GM23338 (cell line): ENCODE results near the gene FBXL5. TPM values are rescaled to one million over a fixed set of nuclear protein-coding genes. Genes with fewer than 3 reads are reported as not detected.
A peak's percentile ranks its signal among the peaks of the same experiment; 100 is the strongest.

Experiments
- ATAC-seq: fragments of 200-7000 bp; cut with Tn5 transposase; 3 replicates; pipeline ENCODE4 v1.9.1; 2020
- DNase-seq: peaks from one replicate; pipeline ENCODE4 v3.0.0-alpha.2; 2015; ENCODE audit warnings: low spot score
- H2AFZ ChIP-seq: fragments of 200-600 bp; sonication (generic); 2 replicates; pipeline ENCODE4 v1.8.0; 2016; ENCODE audit warnings: antibody characterized with exemption, mild to moderate bottlenecking, moderate library complexity
- H3F3A ChIP-seq: fragments of 200-600 bp; sonication (generic); replicated peaks from 2 replicates; pipeline ENCODE4 v1.8.0; 2017; ENCODE audit warnings: antibody characterized with exemption, mixed run types, low read depth
- H3K27ac ChIP-seq: fragments of 200-600 bp; sonication (generic); 2 replicates; pipeline ENCODE4 v1.6.1; 2016; ENCODE audit warnings: low read depth
- H3K27me3 ChIP-seq: fragments of 200-600 bp; sonication (generic); 2 replicates; pipeline ENCODE4 v1.8.0; 2016; ENCODE audit warnings: mild to moderate bottlenecking, mixed run types, moderate library complexity; ENCODE audit not compliant: insufficient read depth
- H3K36me3 ChIP-seq: fragments of 200-600 bp; sonication (generic); 2 replicates; pipeline ENCODE4 v1.8.0; 2016; ENCODE audit warnings: mild to moderate bottlenecking; ENCODE audit not compliant: insufficient read depth
- H3K4me1 ChIP-seq: fragments of 200-600 bp; sonication (generic); 2 replicates; pipeline ENCODE4 v1.8.0; 2016; ENCODE audit warnings: mild to moderate bottlenecking, moderate library complexity; ENCODE audit not compliant: insufficient read depth
- H3K4me2 ChIP-seq: fragments of 200-600 bp; sonication (generic); 2 replicates; pipeline ENCODE4 v1.7.1; 2017; ENCODE audit warnings: mixed run types
- H3K4me3 ChIP-seq: fragments of 200-600 bp; sonication (generic); 2 replicates; pipeline ENCODE4 v1.6.1; 2016; ENCODE audit warnings: mixed run types
- H3K79me2 ChIP-seq: fragments of 200-600 bp; sonication (generic); replicated peaks from 2 replicates; pipeline ENCODE4 v1.8.0; 2017; ENCODE audit warnings: mild to moderate bottlenecking; ENCODE audit not compliant: insufficient read depth
- H3K9me2 ChIP-seq: fragments of 200-600 bp; sonication (generic); 2 replicates; pipeline ENCODE4 v1.8.0; 2017; ENCODE audit not compliant: insufficient read depth
- H4K20me1 ChIP-seq: fragments of 200-600 bp; sonication (generic); replicated peaks from 2 replicates; pipeline ENCODE4 v1.8.0; 2017; ENCODE audit warnings: mild to moderate bottlenecking; ENCODE audit not compliant: insufficient read depth
- H3K27ac Mint-ChIP-seq: 2 replicates; pipeline ENCODE4 v1.8.0; 2020; ENCODE audit warnings: inconsistent platforms, mild to moderate bottlenecking, moderate library complexity, mixed read lengths
- H3K27me3 Mint-ChIP-seq: 3 replicates; pipeline ENCODE4 v1.8.0; 2022; ENCODE audit warnings: low read depth, mild to moderate bottlenecking, moderate library complexity, mixed read lengths, inconsistent platforms; ENCODE audit not compliant: insufficient read depth, poor library complexity
- H3K36me3 Mint-ChIP-seq: 3 replicates; pipeline ENCODE4 v1.8.0; 2021; ENCODE audit warnings: low read depth, mild to moderate bottlenecking, inconsistent platforms, moderate library complexity, mixed read lengths
- H3K4me1 Mint-ChIP-seq: 3 replicates; pipeline ENCODE4 v1.8.0; 2020; ENCODE audit warnings: mild to moderate bottlenecking, inconsistent platforms, mixed read lengths
- H3K4me3 Mint-ChIP-seq: 3 replicates; pipeline ENCODE4 v1.8.0; 2021; ENCODE audit warnings: moderate library complexity, mild to moderate bottlenecking, inconsistent platforms, mixed read lengths
- H3K9me3 Mint-ChIP-seq: 3 replicates; pipeline ENCODE4 v1.8.0; 2020; ENCODE audit warnings: moderate library complexity, mild to moderate bottlenecking, inconsistent platforms, mixed read lengths
- CTCF ChIP-seq, 2 experiments: fragments of 200-600 bp in 1 of 2; sonication (generic) in 1 of 2; conservative IDR thresholded peaks; 2 replicates each; pipeline versions ENCODE4 v1.5.1 to v1.6.1; 2016 to 2017; ENCODE audit warnings: antibody characterized with exemption in 2 of 2, low read depth in 2 of 2, mild to moderate bottlenecking in 2 of 2, moderate library complexity in 1 of 2
- EZH2 ChIP-seq: fragments of 200-600 bp; sonication (generic); IDR thresholded peaks from one replicate; pipeline ENCODE4 v1.8.0; 2017; ENCODE audit warnings: antibody characterized with exemption, mild to moderate bottlenecking, low read depth; ENCODE audit not compliant: unreplicated experiment
- EZH2phosphoT487 ChIP-seq: fragments of 200-600 bp; sonication (generic); IDR thresholded peaks from one replicate; pipeline ENCODE4 v1.8.1; 2018; ENCODE audit warnings: antibody characterized with exemption; ENCODE audit not compliant: unreplicated experiment
- JUNB ChIP-seq: IDR thresholded peaks from one replicate; pipeline ENCODE4 v1.6.1; 2016; ENCODE audit warnings: antibody characterized with exemption; ENCODE audit not compliant: unreplicated experiment
- NANOG ChIP-seq: IDR thresholded peaks from 2 replicates; pipeline ENCODE4 v1.6.1; 2016; ENCODE audit warnings: antibody characterized with exemption, borderline replicate concordance
- POLR2AphosphoS5 ChIP-seq: IDR thresholded peaks from 2 replicates; pipeline ENCODE4 v1.6.1; 2016; ENCODE audit warnings: antibody characterized with exemption, low read depth
- ZNF331 ChIP-seq: fragments of 250-450 bp; sonication (Bioruptor Pico); IDR thresholded peaks from 2 replicates; pipeline ENCODE4 v1.5.0; 2020; ENCODE audit warnings: low read depth, mild to moderate bottlenecking, moderate library complexity
- long read RNA-seq: library from polyadenylated mRNA; unstranded; transcript quantifications from one replicate; pipeline ENCODE4 v2.0.0, GENCODE V29; 2020; ENCODE audit not compliant: unreplicated experiment
- polyA plus RNA-seq: library from polyadenylated mRNA; unstranded; fragments of >200 nt; fragmentation: Nextera tagmentation; extraction: Ambion mirVana; gene quantifications from 2 replicates; pipeline ENCODE4 v1.2.1, GENCODE V29; 2016
- total RNA-seq: library from RNA; depleted of rRNA; stranded (reverse); fragments of >200 nt; shearing (Covaris generic); gene quantifications from 2 replicates; pipeline ENCODE4 v1.2.3, GENCODE V29; 2014; rRNA removed

The FBXL5 gene
- total RNA-seq (74.7 and 81.9 TPM in 2 replicates), polyA plus RNA-seq (55.7 and 58.7 TPM in 2 replicates)
- long read RNA-seq, transcript FBXL5-201 (11 exons, 3,385 nt): major isoform, 11 of 36 reads
- long read RNA-seq, partial matches to known transcripts: 4 of 36 reads
- long read RNA-seq, other reads (novel, unspliced or antisense): 20 of 36 reads

- Histone ChIP-seq H3K27me3 (no peaks in the 10 kb centered on the region), H3K79me2 (peaks cover 39% of the 10 kb centered on the region), H2AFZ (peak within 1 kb of the TSS; percentile 1; the same call in 1 of the 2 replicates), H3K9me2 (no peaks in the 10 kb centered on the region), H3K4me2 (peak within 1 kb of the TSS; percentile 86), H3K4me3 (peak within 1 kb of the TSS; percentile 66), H3K4me1 (peaks cover 18% of the 10 kb centered on the region; the same call in 1 of the 2 replicates), H3K27ac (peak within 1 kb of the TSS; percentile 98), H3K36me3 (peaks cover 7% of the 10 kb centered on the region; the same call in 1 of the 2 replicates), H3F3A (no peaks in the 10 kb centered on the region), H4K20me1 (no peaks in the 10 kb centered on the region)
- ATAC-seq (peak; percentile 65), DNase-seq (peak; percentile 90)
- H3K4me3 Mint-ChIP-seq: peak within 1 kb of the TSS; percentile 96
- peaks cover 34% of the 10 kb centered on the region for H3K4me1 Mint-ChIP-seq
- H3K9me3 Mint-ChIP-seq: no peaks in the 10 kb centered on the region
- H3K36me3 Mint-ChIP-seq: peaks cover 3% of the 10 kb centered on the region; the same call in 2 of the 3 replicates
- peaks cover 18% of the 10 kb centered on the region for H3K27me3 Mint-ChIP-seq
- TF ChIP-seq EZH2 (no peak), POLR2AphosphoS5 (peak; percentile 73), EZH2phosphoT487 (no peak), NANOG (no peak)
- H3K27ac Mint-ChIP-seq: peak within 1 kb of the TSS; percentile 100
Measured at GRCh38 chr4:15655223-15656037, at the start of gene FBXL5. Gene FBXL5 (minus strand): TSS chr4:15655357. CDS start chr4:15655287, 70 bp downstream.

GRCh38 chr4:15704129-15704528 lies 49.0 kb upstream of the FBXL5 start:
- Mint-ChIP-seq H3K27me3 (peaks cover 14% of the 10 kb centered on the region), H3K4me3 (no peak overlapping the region), H3K9me3 (peaks cover 13% of the 10 kb centered on the region), H3K27ac (no peak overlapping the region), H3K36me3 (peaks cover 8% of the 10 kb centered on the region), H3K4me1 (peaks cover 20% of the 10 kb centered on the region)
- Histone ChIP-seq H3K4me3 (no peak overlapping the region), H3K9me2 (no peaks in the 10 kb centered on the region), H3K36me3 (no peaks in the 10 kb centered on the region), H3K4me2 (no peak overlapping the region), H3K27ac (no peak overlapping the region), H3F3A (no peaks in the 10 kb centered on the region; the same call in 1 of the 2 replicates), H3K27me3 (peaks cover 11% of the 10 kb centered on the region; the same call in 1 of the 2 replicates), H2AFZ (no peak overlapping the region), H3K4me1 (peaks cover 18% of the 10 kb centered on the region), H4K20me1 (no peaks in the 10 kb centered on the region), H3K79me2 (no peaks in the 10 kb centered on the region)
- ATAC-seq (no peak), DNase-seq (no peak)
- no peak for TF ChIP-seq ZNF331 (CRISPR knock-in tag)
- TF ChIP-seq CTCF (conservative IDR thresholded peaks at IDR 0.05; ENCODE audit: low read depth in 2 of 2): no peak
- TF ChIP-seq JUNB: no peak
- TF ChIP-seq EZH2: no peak
